GM12878 (cell line): Measurements from ENCODE around the gene TNRC18. TPM values are rescaled to one million over a fixed set of nuclear protein-coding genes. Genes with fewer than 3 reads are reported as not detected.

Source experiments
- ATAC-seq: fragments of 200-7000 bp; cut with Tn5 transposase; 3 replicates; pipeline ENCODE4 v1.9.1; 2020; ENCODE audit warnings: mild to moderate bottlenecking, moderate library complexity
- BruUV-seq: library from RNA; stranded (reverse); fragments of 400-500 nt; replicated peaks from 2 replicates; lab custom pipeline; 2021; lab: Mats Ljungman, UMichigan
- CTCF ChIA-PET: fragments of 300-600 bp; sonication (Branson Sonifier 250); formaldehyde crosslinking; extraction: SDS; loops from one replicate; lab custom pipeline; 2021; ENCODE audit warnings: inconsistent platforms; lab: Yijun Ruan, JAX
- POLR2A ChIA-PET: fragments of 350-600 bp; formaldehyde crosslinking; extraction: SDS; loops from one replicate; lab custom pipeline; 2021; ENCODE audit warnings: inconsistent platforms; lab: Charles Lee
- RAD21 ChIA-PET: fragments of 300-600 bp; sonication (Branson Sonifier 250); formaldehyde crosslinking; loops from one replicate; lab custom pipeline; 2023; ENCODE audit warnings: antibody characterized with exemption; ENCODE audit not compliant: unreplicated experiment; lab: Charles Lee
- SMC1A ChIA-PET: fragments of 300-600 bp; sonication (Branson Sonifier 250); formaldehyde crosslinking; loops from one replicate; lab custom pipeline; 2023; ENCODE audit not compliant: unreplicated experiment, uncharacterized antibody; lab: Charles Lee
- DNase-seq: peaks from one replicate; pipeline ENCODE4 v3.0.0-alpha.2; 2011; ENCODE audit warnings: low read depth, low spot score
- FAIRE-seq: peaks from 3 replicates; lab custom pipeline; 2011; peaks lifted over from hg19 to GRCh38; lab: Jason Lieb, UNC
- H2AFZ ChIP-seq: 2 replicates; pipeline ENCODE4 v1.6.0; 2011; ENCODE audit warnings: low read depth, low read length, control low read depth; ENCODE audit not compliant: control insufficient read depth
- H3K27ac ChIP-seq: 2 replicates; pipeline ENCODE4 v1.5.1; 2011; ENCODE audit warnings: control low read depth; ENCODE audit not compliant: control insufficient read depth, insufficient read depth
- H3K27me3 ChIP-seq, 2 experiments: replicated peaks in 1 of 2; 2 replicates each; pipeline versions ENCODE4 v1.6.0 to v1.6.1; 2011; ENCODE audit warnings: low read length in 1 of 2; ENCODE audit not compliant: control insufficient read depth in 2 of 2, insufficient read depth in 2 of 2
- H3K36me3 ChIP-seq, 2 experiments: 2 replicates each; pipeline ENCODE4 v1.5.1; 2011; ENCODE audit warnings: low read length in 1 of 2; ENCODE audit not compliant: control insufficient read depth in 2 of 2, insufficient read depth in 2 of 2
- H3K4me1 ChIP-seq: 2 replicates; pipeline ENCODE4 v1.6.1; 2011; ENCODE audit warnings: mild to moderate bottlenecking, low read length, moderate library complexity, mixed read lengths; ENCODE audit not compliant: control insufficient read depth, insufficient read depth
- H3K4me2 ChIP-seq: 2 replicates; pipeline ENCODE4 v1.6.0; 2011; ENCODE audit warnings: control low read depth; ENCODE audit not compliant: control insufficient read depth, insufficient read depth
- H3K4me3 ChIP-seq: fragments of 200-600 bp; sonication (generic); 2 replicates; pipeline ENCODE4 v1.5.1; 2016
- H3K79me2 ChIP-seq: 2 replicates; pipeline ENCODE4 v1.6.0; 2011; ENCODE audit warnings: low read length; ENCODE audit not compliant: control insufficient read depth, insufficient read depth
- H3K9ac ChIP-seq: 2 replicates; pipeline ENCODE4 v1.8.0; 2011; ENCODE audit warnings: low read length, control low read depth, mixed read lengths; ENCODE audit not compliant: control insufficient read depth, insufficient read depth
- H3K9me3 ChIP-seq: replicated peaks from 3 replicates; pipeline ENCODE4 v1.5.1; 2011; ENCODE audit warnings: mild to moderate bottlenecking, low read length; ENCODE audit not compliant: control insufficient read depth, insufficient read depth
- H4K20me1 ChIP-seq: 2 replicates; pipeline ENCODE4 v1.6.0; 2011; ENCODE audit not compliant: control insufficient read depth, insufficient read depth
- BCL11A ChIP-seq: IDR thresholded peaks from 2 replicates; pipeline ENCODE4 v1.6.1; 2011; ENCODE audit warnings: low read depth, low read length
- BRCA1 ChIP-seq: IDR thresholded peaks from 2 replicates; pipeline ENCODE4 v1.6.1; 2011; ENCODE audit warnings: low read depth, low read length, improper control_type of control experiment
- ETV6 ChIP-seq, 2 experiments: fragments of 450-650 bp in 1 of 2; IDR thresholded peaks in 1 of 2; conservative IDR thresholded peaks in 1 of 2; 2 replicates each; pipeline ENCODE4 v1.6.1; 2014; ENCODE audit warnings: antibody characterized with exemption in 1 of 2, borderline replicate concordance in 1 of 2, low read depth in 1 of 2, mild to moderate bottlenecking in 1 of 2, moderate library complexity in 1 of 2
- JUND ChIP-seq: IDR thresholded peaks from 2 replicates; pipeline ENCODE4 v1.6.1; 2012; ENCODE audit warnings: low read depth, mild to moderate bottlenecking, low read length, improper control_type of control experiment, moderate library complexity
- KLF5 ChIP-seq: fragments of 450-650 bp; IDR thresholded peaks from 2 replicates; pipeline ENCODE4 v1.6.1; 2014; ENCODE audit warnings: mild to moderate bottlenecking; ENCODE audit not compliant: partially characterized antibody
- MTA2 ChIP-seq: fragments of 450-650 bp; IDR thresholded peaks from 2 replicates; pipeline ENCODE4 v1.6.1; 2016; ENCODE audit warnings: low read depth, mild to moderate bottlenecking, moderate library complexity
- MTA3 ChIP-seq: IDR thresholded peaks from 2 replicates; pipeline ENCODE4 v1.6.1; 2012; ENCODE audit warnings: low read length, inconsistent platforms, borderline replicate concordance
- MXI1 ChIP-seq: fragments of 150-350 bp; IDR thresholded peaks from 2 replicates; pipeline ENCODE4 v1.6.1; 2011; ENCODE audit warnings: low read depth, mild to moderate bottlenecking, inconsistent platforms, low read length, improper control_type of control experiment
- MYB ChIP-seq: fragments of 150-350 bp; IDR thresholded peaks from 2 replicates; pipeline ENCODE4 v1.6.1; 2014; ENCODE audit warnings: mild to moderate bottlenecking, low read depth, low read length, borderline replicate concordance
- RAD51 ChIP-seq: fragments of 450-650 bp; IDR thresholded peaks from 2 replicates; pipeline ENCODE4 v1.6.1; 2016; ENCODE audit warnings: moderate library complexity, mild to moderate bottlenecking, inconsistent platforms
- RELA ChIP-seq: fragments of 450-650 bp; IDR thresholded peaks from 2 replicates; pipeline ENCODE4 v1.8.0; 2014; ENCODE audit warnings: borderline replicate concordance; ENCODE audit not compliant: partially characterized antibody
- RFX5 ChIP-seq: IDR thresholded peaks from 2 replicates; pipeline ENCODE4 v1.6.1; 2011; ENCODE audit warnings: low read depth, low read length, improper control_type of control experiment
- SMARCA5 ChIP-seq: fragments of 450-650 bp; IDR thresholded peaks from 2 replicates; pipeline ENCODE4 v1.6.1; 2017; ENCODE audit warnings: mild to moderate bottlenecking
- SUPT20H ChIP-seq: IDR thresholded peaks from 2 replicates; pipeline ENCODE4 v1.6.1; 2011; ENCODE audit warnings: low read depth, mild to moderate bottlenecking, low read length, moderate library complexity, borderline replicate concordance; ENCODE audit not compliant: control insufficient read depth
- TAF1 ChIP-seq: IDR thresholded peaks from 2 replicates; pipeline ENCODE4 v1.6.1; 2011; ENCODE audit warnings: mild to moderate bottlenecking, low read depth, low read length, borderline replicate concordance
- WRNIP1 ChIP-seq: IDR thresholded peaks from 2 replicates; pipeline ENCODE4 v1.6.1; 2011; ENCODE audit warnings: low read depth, low read length, improper control_type of control experiment, borderline replicate concordance
- YY1 ChIP-seq: IDR thresholded peaks from 2 replicates; pipeline ENCODE4 v1.6.1; 2011; ENCODE audit warnings: low read depth, mild to moderate bottlenecking, low read length
- ZNF217 ChIP-seq: fragments of 450-650 bp; IDR thresholded peaks from 2 replicates; pipeline ENCODE4 v1.6.1; 2017; ENCODE audit warnings: antibody characterized with exemption, mild to moderate bottlenecking
- WGBS: methylation state at CpG from one replicate; pipeline ENCODE4 v1.1.6; 2016; ENCODE audit warnings: low lambda C conversion rate; ENCODE audit not compliant: insufficient replicate concordance, insufficient coverage; ENCODE audit errors: missing lambda C conversion rate; 5-methylcytosine and 5-hydroxymethylcytosine counted together
- in situ Hi-C: fragments of 300-500 bp; cut with MboI; formaldehyde crosslinking; loops from 9 replicates; pipeline ENCODE4 v1.14.3; 2018; ENCODE audit warnings: mixed read lengths
- intact Hi-C: fragments of 100-400 bp; cut with micrococcal nuclease; formaldehyde crosslinking; loops from one replicate; pipeline ENCODE4 v1.14.2; 2022; ENCODE audit not compliant: unreplicated experiment
- polyA plus RNA-seq, 11 experiments: library from polyadenylated mRNA; depleted of rRNA in 4 of 11; unstranded in 6 of 11; stranded (reverse) in 5 of 11; fragments of >200 nt; fragmentation: Nextera tagmentation in 4 of 11; fragmentation: Illumina TruSeq in 1 of 11; extraction: Ambion mirVana in 4 of 11; extraction: Trizol in 1 of 11; gene quantifications; 1 replicate in 1 of 11; 2 replicates in 10 of 11; pipeline versions ENCODE4 v1.2.1 to v1.2.3, GENCODE V29; 2011 to 2016; ENCODE audit warnings: inconsistent platforms in 2 of 11, missing spikeins in 2 of 11, low read depth in 1 of 11
- total RNA-seq, 4 experiments: library from RNA; depleted of rRNA in 3 of 4; stranded (reverse); fragments of >200 nt in 3 of 4; fragmentation: Illumina TruSeq in 1 of 4; extraction: Trizol in 1 of 4; gene quantifications; 2 replicates each; pipeline versions ENCODE4 v1.2.1 to v1.2.3, GENCODE V29; 2013 to 2021
- TF ChIP-seq, protein P1 (sequence below): IDR thresholded peaks from 2 replicates; pipeline ENCODE4 v1.6.1; 2011; ENCODE audit warnings: borderline replicate concordance, low read depth, mild to moderate bottlenecking, moderate library complexity, mixed read lengths, low read length; ENCODE audit not compliant: insufficient read depth; ENCODE audit errors: extremely low read length
- TF ChIP-seq, protein P2 (sequence below): fragments of 450-650 bp; IDR thresholded peaks from 2 replicates; pipeline ENCODE4 v1.6.1; 2017; ENCODE audit warnings: mild to moderate bottlenecking, moderate library complexity

The TNRC18 gene
- total and polyA plus RNA-seq, 10 of the 15 experiments (the other 5 are each of a cell fraction or from before 2014, with no cell fraction given) = 0.02 to 31.7 (median 5.4) TPM

DNA sequence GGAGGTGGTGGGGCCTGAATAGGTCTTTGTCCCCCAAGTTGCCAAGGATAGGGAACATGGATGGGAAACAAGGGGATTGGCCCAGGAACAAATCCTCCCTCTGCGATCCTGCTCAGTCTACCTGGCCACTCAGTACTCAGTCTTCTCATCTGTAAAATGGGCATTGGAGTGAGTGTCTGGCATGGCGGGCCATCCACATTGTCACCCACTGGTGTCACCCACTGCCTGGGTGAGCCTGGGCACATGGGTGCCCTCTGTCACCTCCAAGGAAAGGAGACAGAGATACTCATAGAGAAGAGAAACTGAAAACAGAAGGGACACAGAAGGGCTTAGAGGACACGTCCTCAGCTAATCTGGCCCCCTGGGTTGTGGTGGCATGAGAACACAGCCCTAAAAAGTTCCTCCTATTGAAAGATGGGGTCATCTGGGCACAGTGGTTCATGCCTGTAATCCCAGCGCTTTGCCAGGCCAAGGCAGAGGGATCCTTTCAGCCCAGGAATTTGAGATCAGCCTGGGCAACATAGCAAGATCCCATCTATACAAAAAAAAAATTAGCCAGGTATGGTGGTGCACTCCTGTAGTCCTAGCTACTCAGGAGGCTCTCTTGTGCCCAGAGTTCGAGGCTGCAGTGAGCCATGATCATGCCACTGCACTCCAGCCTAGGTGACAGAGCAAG, 12.5 kb upstream of the TNRC18 start:
- no peaks in the 10 kb centered on the region for H3K36me3 ChIP-seq
- H4K20me1 ChIP-seq = no peaks in the 10 kb centered on the region
- no peak overlapping the region for H2AFZ ChIP-seq
- H3K4me3 ChIP-seq = no peak overlapping the region
- FAIRE-seq (no peak), ATAC-seq (peak; percentile 78), DNase-seq (no peak)
- RAD21 ChIA-PET = interaction anchor here (0.9 to 4.3 kb wide), 6 partner anchors 9 to 39 kb away, joined by 3 to 23 read pairs (median 4); no protein-coding TSS in a partner anchor
- SMC1A ChIA-PET = interaction anchor here (1.0 to 2.4 kb wide), 4 partner anchors 14 to 200 kb away, joined by 3 to 10 read pairs (median 6); no protein-coding TSS in a partner anchor
- in situ Hi-C loops (no loop called here), intact Hi-C loops (no loop called here)
- H3K9me3 ChIP-seq = peaks cover 2% of the 10 kb centered on the region; the same call in 1 of the 3 replicates
- CTCF ChIA-PET = interaction anchor here (0.7 to 2.6 kb wide), 8 partner anchors 14 to 196 kb away, joined by 3 to 12 read pairs (median 4); no protein-coding TSS in a partner anchor
- 66% methylated on average over 5 of the region's 5 CpGs for WGBS
- BruUV-seq = no TSS peak
- no peak overlapping the region for H3K9ac ChIP-seq
- no peak overlapping the region for H3K27ac ChIP-seq
- H3K4me2 ChIP-seq = no peak overlapping the region
- POLR2A ChIA-PET = interaction anchor here (0.8 to 1.2 kb wide), 2 partner anchors 20 to 38 kb away, joined by 4 to 5 read pairs; no protein-coding TSS in a partner anchor
- no peaks in the 10 kb centered on the region for H3K79me2 ChIP-seq
- H3K4me1 ChIP-seq = peaks cover 10% of the 10 kb centered on the region
- peaks cover 1 to 4% of the 10 kb centered on the region in 2 experiments; a peak in 2 of 4 replicates for H3K27me3 ChIP-seq
- TF ChIP-seq SUPT20H (no peak), YY1 (no peak), MYB (no peak), WRNIP1 (no peak), RELA (no peak), RFX5 (no peak), KLF5 (no peak), BRCA1 (no peak), MXI1 (no peak), MTA3 (no peak), ETV6 (conservative IDR thresholded peaks at IDR 0.05 in 1 of 2, IDR thresholded peaks at IDR 0.05 in 1 of 2; ENCODE audit: borderline replicate concordance in 1 of 2, low read depth in 1 of 2) (no peak), SMARCA5 (peak; percentile 60; the same call in 1 of the 2 replicates), JUND (no peak), BCL11A (no peak), RAD51 (no peak), MTA2 (no peak), ZNF217 (peak; percentile 41; the same call in 1 of the 2 replicates), TAF1 (no peak)
- TF ChIP-seq, protein P1, sequence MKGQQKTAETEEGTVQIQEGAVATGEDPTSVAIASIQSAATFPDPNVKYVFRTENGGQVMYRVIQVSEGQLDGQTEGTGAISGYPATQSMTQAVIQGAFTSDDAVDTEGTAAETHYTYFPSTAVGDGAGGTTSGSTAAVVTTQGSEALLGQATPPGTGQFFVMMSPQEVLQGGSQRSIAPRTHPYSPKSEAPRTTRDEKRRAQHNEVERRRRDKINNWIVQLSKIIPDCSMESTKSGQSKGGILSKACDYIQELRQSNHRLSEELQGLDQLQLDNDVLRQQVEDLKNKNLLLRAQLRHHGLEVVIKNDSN = no peak
- TF ChIP-seq, protein P2, sequence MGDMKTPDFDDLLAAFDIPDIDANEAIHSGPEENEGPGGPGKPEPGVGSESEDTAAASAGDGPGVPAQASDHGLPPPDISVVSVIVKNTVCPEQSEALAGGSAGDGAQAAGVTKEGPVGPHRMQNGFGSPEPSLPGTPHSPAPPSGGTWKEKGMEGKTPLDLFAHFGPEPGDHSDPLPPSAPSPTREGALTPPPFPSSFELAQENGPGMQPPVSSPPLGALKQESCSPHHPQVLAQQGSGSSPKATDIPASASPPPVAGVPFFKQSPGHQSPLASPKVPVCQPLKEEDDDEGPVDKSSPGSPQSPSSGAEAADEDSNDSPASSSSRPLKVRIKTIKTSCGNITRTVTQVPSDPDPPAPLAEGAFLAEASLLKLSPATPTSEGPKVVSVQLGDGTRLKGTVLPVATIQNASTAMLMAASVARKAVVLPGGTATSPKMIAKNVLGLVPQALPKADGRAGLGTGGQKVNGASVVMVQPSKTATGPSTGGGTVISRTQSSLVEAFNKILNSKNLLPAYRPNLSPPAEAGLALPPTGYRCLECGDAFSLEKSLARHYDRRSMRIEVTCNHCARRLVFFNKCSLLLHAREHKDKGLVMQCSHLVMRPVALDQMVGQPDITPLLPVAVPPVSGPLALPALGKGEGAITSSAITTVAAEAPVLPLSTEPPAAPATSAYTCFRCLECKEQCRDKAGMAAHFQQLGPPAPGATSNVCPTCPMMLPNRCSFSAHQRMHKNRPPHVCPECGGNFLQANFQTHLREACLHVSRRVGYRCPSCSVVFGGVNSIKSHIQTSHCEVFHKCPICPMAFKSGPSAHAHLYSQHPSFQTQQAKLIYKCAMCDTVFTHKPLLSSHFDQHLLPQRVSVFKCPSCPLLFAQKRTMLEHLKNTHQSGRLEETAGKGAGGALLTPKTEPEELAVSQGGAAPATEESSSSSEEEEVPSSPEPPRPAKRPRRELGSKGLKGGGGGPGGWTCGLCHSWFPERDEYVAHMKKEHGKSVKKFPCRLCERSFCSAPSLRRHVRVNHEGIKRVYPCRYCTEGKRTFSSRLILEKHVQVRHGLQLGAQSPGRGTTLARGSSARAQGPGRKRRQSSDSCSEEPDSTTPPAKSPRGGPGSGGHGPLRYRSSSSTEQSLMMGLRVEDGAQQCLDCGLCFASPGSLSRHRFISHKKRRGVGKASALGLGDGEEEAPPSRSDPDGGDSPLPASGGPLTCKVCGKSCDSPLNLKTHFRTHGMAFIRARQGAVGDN = no peak
